A172 (cell line): ENCODE measurements around the gene ACER1. TPM values are rescaled to one million over a fixed set of nuclear protein-coding genes. Genes with fewer than 3 reads are reported as not detected.
"Not testable (repeated sequence)": the region's sequence is repeated elsewhere in the genome, so short reads cannot be mapped to it uniquely, and the experiment has no call there.

Experiments used
- DNase-seq: peaks from one replicate; pipeline ENCODE4 v3.0.0-alpha.2; 2015; ENCODE audit warnings: low spot score
- total RNA-seq: library from RNA; depleted of rRNA; stranded (reverse); fragments of >200 nt; shearing (Covaris generic); gene quantifications from 2 replicates; pipeline ENCODE4 v1.2.3, GENCODE V29; 2014; rRNA removed

The ACER1 gene, protein sequence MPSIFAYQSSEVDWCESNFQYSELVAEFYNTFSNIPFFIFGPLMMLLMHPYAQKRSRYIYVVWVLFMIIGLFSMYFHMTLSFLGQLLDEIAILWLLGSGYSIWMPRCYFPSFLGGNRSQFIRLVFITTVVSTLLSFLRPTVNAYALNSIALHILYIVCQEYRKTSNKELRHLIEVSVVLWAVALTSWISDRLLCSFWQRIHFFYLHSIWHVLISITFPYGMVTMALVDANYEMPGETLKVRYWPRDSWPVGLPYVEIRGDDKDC
- total RNA-seq, result not detected in 2 replicates

DNA sequence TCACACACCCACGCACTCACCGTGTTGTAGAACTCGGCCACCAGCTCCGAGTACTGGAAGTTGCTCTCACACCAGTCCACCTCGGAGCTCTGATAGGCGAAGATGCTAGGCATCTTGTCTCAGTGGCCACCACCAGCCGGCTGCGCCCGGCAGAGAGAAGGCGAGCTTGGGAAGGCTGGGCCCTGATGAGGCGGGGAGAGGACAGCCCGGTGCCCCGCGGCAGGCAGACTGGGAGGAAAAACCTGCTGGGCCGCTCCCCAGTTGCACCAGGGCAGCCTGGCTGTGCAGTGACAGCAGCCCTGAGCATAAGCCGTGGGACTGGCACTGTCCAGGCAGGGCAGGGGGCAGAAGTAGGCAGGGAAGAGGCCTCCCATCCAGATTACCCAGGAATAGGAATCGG lies at the start of gene ACER1:
Gene ACER1 (minus strand): TSS at position 174 of the 400 bp plus-strand sequence. CDS start 61 bp downstream, at position 113.
- DNase-seq, result no peak

DNA sequence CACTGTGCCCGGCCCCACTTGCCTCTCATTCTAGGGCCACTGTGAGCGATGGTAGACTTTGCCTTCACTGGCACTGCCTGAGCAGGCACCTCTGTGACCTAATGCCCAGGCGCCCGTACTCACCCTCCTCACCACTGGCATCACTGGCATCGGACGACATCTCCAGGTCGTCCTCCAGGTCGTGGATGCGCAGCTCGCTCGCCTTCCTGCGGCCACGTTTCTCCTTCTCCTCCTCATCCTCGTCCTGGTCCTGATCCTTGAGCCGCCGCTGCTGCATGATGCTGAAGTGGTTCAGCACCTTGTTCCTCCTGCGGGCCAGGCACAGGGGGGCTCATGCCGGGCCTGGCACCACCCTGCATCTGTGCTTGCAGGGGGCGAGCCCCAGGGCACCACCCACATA lies 49.8 kb upstream of the ACER1 start:
- no peak for DNase-seq

DNA sequence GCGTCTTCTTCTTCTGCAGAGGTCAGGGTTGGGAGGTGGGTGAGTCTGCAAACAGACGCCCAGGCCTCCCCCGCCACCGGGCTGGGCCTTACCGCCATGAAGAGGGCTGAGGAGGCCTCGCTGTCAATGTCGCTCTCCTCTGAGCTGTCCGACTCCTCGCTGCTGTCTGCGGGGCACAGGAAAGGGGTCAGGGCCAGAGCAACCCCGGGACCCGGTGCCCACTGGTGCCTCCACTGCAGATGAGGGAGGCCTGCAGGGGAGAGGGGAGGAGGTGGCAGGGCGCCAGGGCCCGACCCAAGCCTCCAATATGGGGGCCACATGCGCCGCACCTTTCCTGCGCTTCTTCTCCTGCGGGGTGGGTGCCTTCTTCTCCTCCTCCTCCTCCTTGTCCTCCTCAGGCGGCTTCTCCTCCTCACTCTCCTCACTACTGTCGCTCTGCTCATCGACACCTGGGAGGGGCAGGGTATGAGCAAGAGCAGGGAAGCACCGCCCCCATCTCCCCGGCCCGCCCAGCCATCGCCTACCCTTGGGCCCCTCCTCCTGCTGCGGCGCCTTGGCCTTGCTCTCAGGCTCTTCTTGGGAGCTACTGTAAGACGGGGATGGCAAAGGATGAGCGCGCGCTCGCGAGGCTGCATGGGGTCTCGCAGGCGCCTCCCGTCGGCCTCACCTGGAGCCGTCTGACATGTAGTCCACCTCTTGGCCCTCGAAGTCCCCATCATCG lies 47.8 kb upstream of the ACER1 start:
- DNase-seq, result no peak

DNA sequence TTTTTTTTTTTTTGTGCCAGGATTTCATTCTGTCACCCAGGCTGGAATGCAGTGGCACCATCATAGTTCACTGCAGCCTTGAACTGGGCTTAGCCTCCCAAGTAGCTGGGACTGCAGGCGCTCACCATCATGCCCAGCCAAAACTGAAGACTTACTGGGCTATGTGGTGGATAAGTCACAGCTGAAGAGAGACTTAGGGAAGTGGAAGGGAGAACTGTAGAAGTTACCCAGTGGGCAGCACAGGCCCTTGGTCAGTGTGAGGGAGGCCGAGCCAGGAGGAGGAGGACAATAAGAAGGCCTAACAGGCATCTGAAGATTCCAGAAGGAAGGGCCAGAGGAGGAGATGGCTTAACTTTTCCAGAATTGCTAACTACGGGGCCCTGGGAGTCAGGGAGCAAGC lies 46.3 kb upstream of the ACER1 start:
- DNase-seq, result no peak

DNA sequence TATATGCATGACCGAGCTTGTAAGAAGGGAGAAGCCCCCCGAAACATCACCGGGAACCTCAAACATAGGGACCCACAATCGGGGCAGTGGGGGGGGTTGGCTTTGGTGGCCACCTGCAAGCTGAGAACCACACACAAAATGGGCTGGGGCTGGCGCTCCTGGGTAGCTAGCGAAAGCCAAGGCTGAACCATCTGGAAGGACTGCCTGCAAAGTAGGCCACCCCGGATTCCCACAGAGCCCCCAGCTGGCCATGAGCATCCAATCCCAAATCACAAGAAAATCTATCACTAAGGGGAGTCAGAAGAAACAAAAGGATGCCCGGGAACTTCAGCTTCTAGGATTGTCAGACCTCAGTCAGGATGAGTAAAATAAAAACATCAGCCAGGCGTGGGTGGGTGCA lies 45.1 kb upstream of the ACER1 start:
- DNase-seq, result no peak

DNA sequence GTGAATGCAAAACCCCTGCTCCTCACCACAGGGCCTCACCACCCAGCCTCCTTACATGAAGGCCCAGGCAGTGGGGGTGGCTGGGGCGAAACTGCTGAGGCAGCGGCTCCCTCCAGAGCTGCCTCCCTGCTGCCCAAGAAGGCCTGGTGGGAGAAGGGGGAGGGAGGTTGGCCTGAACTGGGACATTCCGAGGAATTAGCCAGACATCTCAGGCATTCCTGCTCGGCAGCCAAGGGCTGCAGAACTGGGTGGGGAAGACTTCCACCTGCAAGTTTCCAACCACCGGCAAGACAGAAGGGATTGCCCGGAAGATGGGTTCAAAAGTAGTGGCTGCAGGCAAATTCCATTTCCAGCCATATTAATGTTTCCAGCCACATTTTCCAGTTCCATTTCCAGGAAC lies 44.6 kb upstream of the ACER1 start:
- DNase-seq, result peak; percentile 78

DNA sequence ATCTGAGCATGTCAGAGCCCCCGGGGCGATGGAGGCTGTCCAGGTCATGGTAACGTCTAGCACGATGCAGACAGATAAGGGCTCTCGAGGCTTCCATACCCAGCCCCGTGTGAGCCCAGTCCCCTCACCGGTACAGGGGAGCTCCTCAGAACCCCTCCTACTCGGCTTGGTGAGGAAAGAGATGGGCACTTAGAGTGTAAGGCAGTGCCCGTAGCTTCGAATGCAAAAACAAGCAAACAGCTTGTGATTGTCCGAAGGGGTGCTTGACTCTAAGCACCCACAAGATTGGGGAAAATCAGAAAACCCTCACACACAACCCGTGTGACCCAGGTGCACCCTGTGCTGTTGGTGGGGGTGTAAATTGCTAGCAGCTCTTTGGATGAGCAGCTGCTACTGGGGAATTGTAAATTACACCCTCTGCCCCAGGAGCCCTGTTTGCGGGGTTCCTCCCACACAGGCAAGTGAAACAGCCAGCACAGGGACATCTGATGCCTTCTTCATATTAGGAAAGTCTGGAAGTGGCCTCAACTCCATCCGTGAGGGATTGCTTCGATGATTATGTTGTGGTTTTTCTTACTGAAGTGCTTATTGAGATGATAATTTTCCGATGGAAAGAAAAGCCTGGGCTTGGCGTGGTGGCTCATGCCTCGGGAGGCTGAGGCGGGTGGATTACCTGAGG lies 43.2 kb upstream of the ACER1 start:
- DNase-seq, result no peak

DNA sequence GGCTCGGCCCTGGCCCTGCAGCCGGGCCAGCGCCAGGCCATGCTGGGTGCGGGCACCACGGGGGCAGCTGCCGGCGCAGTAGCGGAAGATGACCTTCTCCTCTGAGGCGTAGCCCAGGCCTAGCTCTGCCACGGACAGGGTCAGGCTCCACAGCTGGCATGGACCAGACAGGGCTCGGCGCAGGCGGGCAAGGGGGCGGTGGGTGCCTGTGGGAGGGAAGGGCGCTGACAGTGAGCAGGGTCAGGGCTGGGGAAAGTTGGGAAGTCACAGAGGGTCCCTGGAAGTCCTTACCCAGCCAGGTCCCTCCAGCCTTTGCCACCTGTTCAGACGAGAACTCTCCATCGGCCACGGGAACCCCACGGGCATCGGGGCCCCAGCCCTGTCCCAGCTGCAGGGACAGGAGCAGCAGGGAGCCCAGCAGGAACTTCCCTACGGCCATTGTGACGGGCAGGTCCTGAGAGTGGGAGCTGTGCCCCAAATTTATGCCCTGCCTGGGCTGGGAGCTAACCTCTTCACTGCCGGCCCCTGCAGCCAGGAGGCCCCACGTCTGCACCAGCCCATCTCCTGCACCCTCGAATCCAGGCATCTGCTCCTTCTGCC lies 42.1 kb upstream of the ACER1 start, which contains the start of gene PSPN:
Gene PSPN (minus strand): TSS at position 523 of the 600 bp plus-strand sequence. CDS start 84 bp downstream, at position 439.
- no peak for DNase-seq

DNA sequence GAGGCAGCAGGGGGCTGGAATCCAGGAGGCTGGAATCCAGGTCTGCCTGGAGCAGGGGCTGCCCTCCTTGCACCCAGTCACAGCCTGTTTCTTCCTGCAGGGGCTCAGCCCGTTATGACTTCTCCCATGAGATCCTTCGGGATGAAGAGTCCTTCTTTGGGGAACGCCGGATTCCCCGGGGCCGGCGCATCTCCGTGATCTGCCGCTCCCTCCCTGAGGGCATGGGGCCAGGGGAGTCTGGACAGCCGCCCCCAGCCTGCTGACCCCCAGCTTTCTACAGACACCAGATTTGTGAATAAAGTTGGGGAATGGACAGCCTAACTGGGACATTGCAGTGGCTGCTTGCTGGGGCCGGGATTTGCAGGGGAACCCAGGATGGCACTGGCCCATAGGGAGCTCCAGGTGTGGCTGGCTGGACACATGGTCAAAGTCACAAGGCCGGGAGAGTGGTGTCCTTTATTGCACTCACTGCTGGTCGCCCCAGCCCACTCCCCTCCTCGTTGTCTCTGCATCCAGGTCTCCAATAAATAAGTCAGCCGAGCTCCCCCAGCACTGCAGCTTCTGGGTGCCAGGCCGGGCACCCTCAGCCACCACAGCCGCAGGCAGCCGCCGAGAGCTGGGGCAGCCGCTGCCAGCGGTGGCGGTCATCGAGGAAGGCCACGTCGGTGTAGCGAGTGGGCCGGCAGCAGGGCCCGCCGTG lies 41.4 kb upstream of the ACER1 start:
- no peak for DNase-seq

DNA sequence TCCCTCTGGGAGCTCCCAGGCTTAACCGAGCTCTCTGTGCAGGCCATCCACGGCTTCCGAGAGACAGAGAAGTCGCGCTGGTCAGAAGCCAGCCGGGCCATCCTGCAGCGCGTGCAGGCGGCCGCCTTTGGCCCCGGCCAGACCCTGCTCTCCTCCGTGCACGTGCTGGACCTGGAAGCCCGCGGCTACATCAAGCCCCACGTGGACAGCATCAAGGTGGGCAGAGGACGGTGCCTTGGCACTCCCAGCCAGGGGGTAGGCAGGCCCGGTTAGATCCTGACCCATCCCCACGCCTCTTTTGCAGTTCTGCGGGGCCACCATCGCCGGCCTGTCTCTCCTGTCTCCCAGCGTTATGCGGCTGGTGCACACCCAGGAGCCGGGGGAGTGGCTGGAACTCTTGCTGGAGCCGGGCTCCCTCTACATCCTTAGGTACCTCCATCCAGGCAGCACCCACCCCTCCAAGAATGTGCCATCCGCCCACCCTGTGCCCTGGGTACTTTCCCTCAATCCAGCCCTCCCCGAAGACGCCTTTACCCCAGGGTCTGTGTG lies 40.8 kb upstream of the ACER1 start:
- no peak for DNase-seq

DNA sequence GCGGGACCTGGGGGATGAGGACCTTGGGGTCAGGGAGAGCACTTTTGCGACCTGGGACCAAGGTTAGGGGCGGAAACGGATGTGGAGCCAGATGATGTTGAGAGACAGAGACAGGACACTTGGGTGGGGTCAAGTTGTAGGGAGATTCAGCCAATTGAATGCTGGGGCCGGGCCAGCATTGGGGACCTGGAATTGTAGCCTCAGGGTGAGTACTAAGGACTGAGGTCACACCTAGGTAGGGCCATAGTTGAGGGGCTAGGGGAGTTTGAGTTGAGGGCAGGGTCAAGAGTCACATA lies 40.3 kb upstream of the ACER1 start:
- no peak for DNase-seq

DNA sequence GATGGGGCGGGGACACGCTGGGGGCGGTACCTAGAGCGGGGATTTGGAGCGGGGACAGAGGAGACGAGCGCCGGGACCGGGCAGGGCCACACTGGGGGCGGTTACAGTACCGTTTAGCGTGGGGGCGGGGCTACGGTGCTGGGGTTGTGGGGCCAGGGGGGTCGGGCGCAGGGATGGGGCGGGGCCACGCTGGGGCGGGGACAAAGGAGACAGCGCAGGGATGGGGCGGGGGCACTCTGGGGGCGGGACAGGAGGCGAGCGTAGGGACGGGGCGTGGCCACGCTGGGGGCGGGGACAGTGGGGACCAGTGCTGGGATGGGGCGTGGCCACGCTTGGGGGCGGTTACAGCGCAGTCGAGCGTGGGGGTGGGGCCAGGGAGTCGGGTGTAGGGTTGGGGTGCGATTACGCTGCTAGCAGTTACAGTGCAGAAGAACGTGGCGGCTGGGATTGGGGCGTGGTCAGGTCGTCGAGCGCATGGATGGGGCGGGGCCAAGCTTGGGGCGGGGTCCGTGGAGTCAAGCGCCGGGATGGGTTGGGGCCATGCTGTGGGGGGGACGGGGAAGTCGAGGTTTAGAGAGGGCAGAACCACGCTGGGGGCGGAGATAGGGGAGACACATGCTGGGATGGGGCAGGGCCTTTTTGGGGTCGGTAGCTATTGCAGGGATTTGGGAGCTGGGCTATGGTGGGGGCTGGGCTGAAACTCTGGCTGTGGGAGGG lies 39.8 kb upstream of the ACER1 start:
- DNase-seq, result peak; percentile 97

DNA sequence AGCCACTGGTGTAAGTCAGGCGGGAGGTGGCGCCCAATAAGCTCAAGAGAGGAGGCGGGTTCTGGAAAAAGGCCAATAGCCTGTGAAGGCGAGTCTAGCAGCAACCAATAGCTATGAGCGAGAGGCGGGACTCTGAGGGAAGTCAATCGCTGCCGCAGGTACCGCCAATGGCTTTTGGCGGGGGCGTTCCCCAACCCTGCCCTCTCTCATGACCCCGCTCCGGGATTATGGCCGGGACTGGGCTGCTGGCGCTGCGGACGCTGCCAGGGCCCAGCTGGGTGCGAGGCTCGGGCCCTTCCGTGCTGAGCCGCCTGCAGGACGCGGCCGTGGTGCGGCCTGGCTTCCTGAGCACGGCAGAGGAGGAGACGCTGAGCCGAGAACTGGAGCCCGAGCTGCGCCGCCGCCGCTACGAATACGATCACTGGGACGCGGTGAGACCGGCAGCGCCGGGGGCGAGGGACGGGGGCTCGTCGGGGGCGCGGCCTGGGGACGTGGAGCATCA lies 39.2 kb upstream of the ACER1 start, which contains the start of gene ALKBH7:
Gene ALKBH7 (plus strand): TSS at position 201 of the 502 bp plus-strand sequence. CDS start 27 bp downstream, at position 228.
- peak; percentile 100 for DNase-seq

DNA sequence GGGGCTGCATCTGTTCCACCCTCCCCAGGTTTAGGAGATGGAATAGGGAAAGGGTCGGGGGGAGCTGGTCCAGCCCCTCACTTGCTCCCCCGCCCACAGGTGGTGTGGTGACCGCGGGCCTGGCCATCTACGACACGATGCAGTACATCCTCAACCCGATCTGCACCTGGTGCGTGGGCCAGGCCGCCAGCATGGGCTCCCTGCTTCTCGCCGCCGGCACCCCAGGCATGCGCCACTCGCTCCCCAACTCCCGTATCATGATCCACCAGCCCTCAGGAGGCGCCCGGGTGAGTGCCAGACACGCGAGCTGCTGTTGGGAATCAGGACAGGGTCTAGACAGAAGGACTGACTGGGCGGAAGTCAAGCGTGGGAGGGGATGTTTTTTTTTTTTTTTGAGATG lies 30.9 kb upstream of the ACER1 start:
- DNase-seq, result no peak

DNA sequence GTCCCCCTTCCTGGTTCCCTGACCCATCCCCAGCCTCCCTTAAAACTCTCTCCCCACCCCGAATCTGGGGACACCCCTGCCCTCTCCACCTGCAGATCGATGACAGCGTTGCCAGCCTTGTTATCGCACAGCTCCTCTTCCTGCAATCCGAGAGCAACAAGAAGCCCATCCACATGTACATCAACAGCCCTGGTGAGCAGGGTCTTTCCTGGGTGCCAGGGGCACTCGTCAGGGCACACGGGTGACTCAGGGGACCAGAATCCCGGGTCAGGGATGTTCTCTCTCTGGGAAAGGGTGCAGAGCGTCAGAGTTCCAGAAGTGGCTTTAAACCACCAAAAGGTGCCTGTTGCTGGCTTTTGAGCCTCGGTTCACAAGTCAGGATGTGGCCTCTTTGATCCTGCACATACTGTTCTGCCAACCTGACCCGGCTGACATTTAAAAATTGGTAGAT lies 29.0 kb upstream of the ACER1 start:
- DNase-seq, result no peak

DNA sequence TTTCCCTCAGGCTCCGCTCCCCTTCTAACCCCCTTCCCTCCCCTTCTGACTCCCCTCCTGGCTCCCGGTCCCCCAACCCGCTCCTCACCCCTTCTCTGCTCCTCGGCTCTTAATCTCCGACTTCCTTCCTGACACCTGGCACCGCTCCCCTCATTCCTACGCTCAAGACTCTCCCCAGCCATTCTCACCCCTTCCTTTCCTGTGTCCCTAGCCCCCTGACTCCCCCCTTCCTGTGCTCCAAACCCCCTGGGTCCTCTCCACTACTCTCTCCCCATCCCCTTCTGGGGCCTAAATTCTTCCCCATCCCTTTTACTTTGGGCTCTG lies 28.6 kb upstream of the ACER1 start:
- DNase-seq, result peak; percentile 22

DNA sequence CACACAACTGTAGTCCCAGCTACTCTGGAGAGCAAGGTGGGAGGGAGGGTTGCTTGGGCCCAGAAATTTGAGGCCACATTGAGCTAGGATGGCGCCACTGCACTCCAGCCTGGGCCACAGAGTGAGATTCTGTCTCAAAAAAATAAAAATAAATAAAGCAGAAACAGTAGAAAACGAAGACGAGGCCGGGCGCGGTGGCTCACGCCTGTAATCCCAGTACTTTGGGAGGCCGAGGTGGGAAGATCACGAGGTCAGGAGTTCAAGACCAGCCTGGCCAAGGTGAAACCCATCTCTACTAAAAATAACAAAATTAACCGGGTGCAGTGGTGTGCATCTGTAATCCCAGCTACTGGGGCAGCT lies 27.4 kb upstream of the ACER1 start:
- not testable (repeated sequence) for DNase-seq

DNA sequence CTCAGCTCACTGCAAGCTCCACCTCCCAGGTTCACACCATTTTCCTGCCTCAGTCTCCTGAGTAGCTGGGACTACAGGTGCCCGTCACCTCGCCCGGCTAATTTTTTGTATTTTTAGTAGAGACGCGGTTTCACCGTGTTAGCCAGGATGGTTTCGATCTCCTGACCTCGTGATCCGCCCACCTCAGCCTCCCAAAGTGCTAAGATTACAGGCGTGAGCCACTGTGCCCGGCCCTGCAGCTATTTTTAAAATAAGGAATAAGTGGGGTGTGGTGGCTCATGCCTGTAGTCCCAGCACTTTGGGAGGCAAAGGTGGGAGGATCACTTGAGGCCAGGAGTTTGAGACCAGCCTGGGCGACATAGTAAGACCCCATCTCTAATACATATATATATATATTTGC lies 27.0 kb upstream of the ACER1 start:
- not testable (repeated sequence) for DNase-seq

DNA sequence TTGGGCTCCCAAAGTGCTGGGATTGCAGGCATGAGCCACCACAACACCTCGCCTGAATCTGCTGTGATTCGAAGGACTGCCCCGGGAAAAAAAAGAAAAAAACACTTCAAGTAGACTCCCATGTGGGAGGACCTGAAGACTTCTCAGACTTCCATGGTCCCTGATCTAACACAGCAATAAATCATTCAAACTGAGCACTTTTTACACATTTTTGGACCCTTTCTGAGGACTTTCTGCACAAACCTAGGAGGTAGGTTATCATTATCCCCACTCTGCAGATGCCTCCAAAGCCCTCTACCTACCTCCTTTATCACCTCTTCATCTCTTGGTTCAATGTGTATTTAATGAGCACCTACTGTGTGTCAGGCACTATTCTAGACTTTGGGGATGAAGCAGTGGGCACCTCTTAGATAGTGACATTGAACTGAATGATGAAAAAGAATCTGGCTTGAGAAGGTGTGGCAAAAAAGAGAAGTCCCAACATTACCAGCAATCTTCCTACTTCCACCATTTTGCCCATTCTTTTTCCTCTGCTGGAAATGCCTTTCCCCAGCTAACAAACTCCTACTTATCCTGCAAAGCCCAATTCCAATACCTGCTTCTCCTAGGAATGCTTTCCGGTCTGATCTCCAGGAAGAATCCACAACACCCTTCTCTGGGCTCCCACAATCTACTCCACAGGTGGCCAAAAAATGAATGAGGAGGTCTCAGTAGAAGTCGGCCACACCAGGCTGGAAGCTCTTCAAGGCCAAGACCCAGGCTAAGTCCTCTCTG lies 26.3 kb upstream of the ACER1 start:
- DNase-seq, result no peak

DNA sequence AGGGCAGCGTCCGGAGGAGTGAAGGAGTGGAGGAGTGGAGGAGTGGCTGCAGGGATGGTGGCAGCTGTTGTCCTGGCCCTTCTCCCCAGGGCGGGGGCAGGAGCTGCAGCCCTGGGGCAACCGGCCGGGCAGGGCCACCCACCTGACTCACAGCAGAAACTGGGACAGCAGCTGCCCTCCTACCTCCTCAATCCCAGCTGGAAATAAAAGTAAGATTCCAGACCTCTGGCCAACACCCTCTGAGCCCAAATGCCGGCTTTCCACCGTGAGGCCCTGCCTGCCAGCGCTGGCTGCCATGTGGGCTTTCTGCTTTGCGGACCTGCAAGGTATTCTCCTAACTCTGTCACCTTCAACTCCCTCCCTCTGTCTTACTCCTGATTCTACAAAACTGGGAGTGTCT lies 24.6 kb upstream of the ACER1 start:
- DNase-seq, result no peak
